ENCODE data around the gene ADPRHL1. TPM values are rescaled to one million over a fixed set of nuclear protein-coding genes. Genes with fewer than 3 reads are reported as not detected.

Gene ADPRHL1
- polyA plus RNA-seq (2012; ENCODE audit: low read depth, missing spikeins), result 2.2 TPM

- DNase-seq (ENCODE audit: insufficient read length, low spot score), result no peak
- TF ChIP-seq POLR2AphosphoS5 (IDR thresholded peaks at IDR 0.05; ENCODE audit: low read depth, low read length) (no peak), PAX5 (IDR thresholded peaks at IDR 0.05; ENCODE audit: insufficient read depth, low read length, severe bottlenecking) (no peak), POU2F2 (IDR thresholded peaks at IDR 0.05; ENCODE audit: low read depth, low read length) (no peak), TAF1 (IDR thresholded peaks at IDR 0.05; ENCODE audit: low read depth, low read length) (no peak)
- no peak for FAIRE-seq
Measured at GRCh38 chr13:113452942-113453901, at the start of gene ADPRHL1. Gene ADPRHL1, minus strand, starts transcription at chr13:113453488. Its CDS starts 51 bp downstream, at chr13:113453437.

GRCh38 chr13:113502686-113503085 lies 49.4 kb upstream of the ADPRHL1 start:
- no peak for TF ChIP-seq TAF1 (IDR thresholded peaks at IDR 0.05; ENCODE audit: low read depth, low read length)
- no peak for TF ChIP-seq PAX5 (IDR thresholded peaks at IDR 0.05; ENCODE audit: insufficient read depth, low read length, severe bottlenecking)
- TF ChIP-seq POLR2AphosphoS5 (IDR thresholded peaks at IDR 0.05; ENCODE audit: low read depth, low read length), result no peak
- no peak for TF ChIP-seq POU2F2 (IDR thresholded peaks at IDR 0.05; ENCODE audit: low read depth, low read length)
- no peak for TF ChIP-seq POLR2A (IDR thresholded peaks at IDR 0.05; ENCODE audit: low read depth, low read length)
- TF ChIP-seq SPI1 (IDR thresholded peaks at IDR 0.05; ENCODE audit: low read depth, low read length), result no peak
- FAIRE-seq (no peak), DNase-seq (ENCODE audit: insufficient read length, low spot score) (no peak)

DNA sequence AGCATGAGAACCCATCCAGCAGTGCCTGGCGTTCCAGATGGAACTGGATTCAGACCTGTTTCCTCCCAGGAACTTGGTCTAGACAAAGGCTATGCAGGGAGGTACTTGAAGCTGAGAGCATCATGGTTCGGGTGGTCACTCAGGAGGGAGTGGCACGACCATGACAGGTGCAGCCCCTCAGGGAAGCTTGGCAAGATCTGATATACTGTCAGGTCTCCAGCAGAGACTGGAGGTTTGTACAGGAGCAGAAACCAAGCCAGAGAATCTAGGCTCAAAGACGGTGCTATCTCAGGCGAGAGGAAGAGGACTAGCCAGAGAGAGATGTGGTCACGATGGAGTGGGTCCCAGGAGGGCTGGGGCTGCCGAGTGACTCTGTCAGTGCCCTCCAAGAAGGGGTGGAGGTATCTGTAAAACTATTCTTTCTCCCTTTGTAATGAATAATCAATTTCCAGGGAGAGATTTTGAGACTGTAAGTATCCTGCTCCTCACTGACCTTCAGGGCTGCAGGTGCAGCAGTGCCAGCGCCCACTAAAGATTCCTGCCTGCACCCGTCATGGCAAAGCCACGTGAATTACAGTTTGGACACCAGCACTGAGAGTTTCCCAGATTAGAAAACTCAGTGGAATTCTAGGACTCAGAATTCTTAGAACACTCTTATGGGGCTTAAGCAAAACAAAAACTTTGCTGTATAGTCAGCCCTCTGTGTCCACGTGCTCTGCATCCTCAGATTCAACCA lies 47.4 kb upstream of the ADPRHL1 start:
- DNase-seq (ENCODE audit: insufficient read length, low spot score), result no peak
- no peak for FAIRE-seq
- TF ChIP-seq PAX5 (IDR thresholded peaks at IDR 0.05; ENCODE audit: insufficient read depth, low read length, severe bottlenecking) (no peak), POLR2AphosphoS5 (IDR thresholded peaks at IDR 0.05; ENCODE audit: low read depth, low read length) (no peak), SPI1 (IDR thresholded peaks at IDR 0.05; ENCODE audit: low read depth, low read length) (no peak)

DNA sequence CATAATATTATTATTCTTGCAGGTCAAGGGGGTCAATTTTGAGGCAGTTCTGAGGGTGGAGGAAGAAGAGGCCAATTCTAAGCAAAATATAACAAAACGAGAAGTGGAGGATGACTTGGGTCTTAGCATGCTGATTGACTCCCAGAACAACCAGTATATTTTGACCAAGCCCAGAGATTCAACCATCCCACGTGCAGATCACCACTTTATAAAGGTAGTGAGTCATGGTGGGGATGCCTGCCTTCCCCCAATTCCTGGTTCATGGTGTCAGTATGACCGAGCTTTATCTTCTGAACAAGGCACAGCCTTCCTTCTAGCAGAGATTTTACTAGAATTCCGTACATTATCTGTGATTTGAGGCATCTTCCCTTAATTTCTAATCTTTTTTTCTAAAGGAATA lies 46.6 kb upstream of the ADPRHL1 start:
- DNase-seq (ENCODE audit: insufficient read length, low spot score) (no peak), FAIRE-seq (no peak)
- TF ChIP-seq POU2F2 (IDR thresholded peaks at IDR 0.05; ENCODE audit: low read depth, low read length) (no peak), TAF1 (IDR thresholded peaks at IDR 0.05; ENCODE audit: low read depth, low read length) (no peak), POLR2A (IDR thresholded peaks at IDR 0.05; ENCODE audit: low read depth, low read length) (no peak), SPI1 (IDR thresholded peaks at IDR 0.05; ENCODE audit: low read depth, low read length) (no peak), POLR2AphosphoS5 (IDR thresholded peaks at IDR 0.05; ENCODE audit: low read depth, low read length) (no peak), PAX5 (IDR thresholded peaks at IDR 0.05; ENCODE audit: insufficient read depth, low read length, severe bottlenecking) (no peak)

DNA sequence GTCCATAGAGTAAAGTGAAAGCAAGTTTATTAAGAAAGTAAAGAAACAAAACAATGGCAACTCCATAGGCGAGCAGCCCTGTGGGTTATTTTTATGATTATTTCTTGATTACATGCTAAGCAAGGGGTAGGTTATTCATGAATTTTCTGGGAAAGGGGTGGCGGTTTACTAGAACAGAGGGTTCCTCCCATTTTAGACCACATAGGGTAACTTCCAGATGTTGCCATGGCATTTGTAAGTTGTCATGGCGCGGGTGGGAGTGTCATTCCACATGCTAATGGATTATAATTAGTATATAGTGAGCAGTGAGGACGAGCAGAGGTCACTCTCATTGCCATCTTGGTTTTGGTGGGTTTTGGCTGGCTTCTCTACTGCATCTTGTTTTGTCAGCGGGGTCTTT lies 45.6 kb upstream of the ADPRHL1 start:
- FAIRE-seq (no peak), DNase-seq (ENCODE audit: insufficient read length, low spot score) (no peak)
- TF ChIP-seq SPI1 (IDR thresholded peaks at IDR 0.05; ENCODE audit: low read depth, low read length) (no peak), POLR2A (IDR thresholded peaks at IDR 0.05; ENCODE audit: low read depth, low read length) (no peak), POLR2AphosphoS5 (IDR thresholded peaks at IDR 0.05; ENCODE audit: low read depth, low read length) (no peak), TAF1 (IDR thresholded peaks at IDR 0.05; ENCODE audit: low read depth, low read length) (no peak), PAX5 (IDR thresholded peaks at IDR 0.05; ENCODE audit: insufficient read depth, low read length, severe bottlenecking) (no peak), POU2F2 (IDR thresholded peaks at IDR 0.05; ENCODE audit: low read depth, low read length) (no peak)

DNA sequence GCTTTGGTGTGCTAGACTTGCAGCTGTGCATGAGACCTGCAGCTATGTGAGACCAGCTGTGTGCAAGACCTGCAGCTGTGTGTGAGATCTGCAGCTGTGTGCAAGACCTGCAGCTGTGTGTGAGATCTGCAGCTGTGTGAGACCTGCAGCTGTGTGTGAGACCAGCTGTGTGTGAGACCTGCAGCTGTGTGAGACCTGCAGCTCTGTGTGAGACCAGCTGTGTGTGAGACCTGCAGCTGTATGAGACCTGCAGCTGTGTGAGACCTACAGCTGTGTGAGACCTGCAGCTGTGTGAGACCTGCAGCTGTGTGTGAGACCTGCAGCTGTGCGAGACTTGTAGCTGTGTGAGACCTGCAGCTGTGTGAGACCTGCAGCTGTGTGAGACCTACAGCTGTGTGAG lies 43.9 kb upstream of the ADPRHL1 start:
- DNase-seq (ENCODE audit: insufficient read length, low spot score) (no peak), FAIRE-seq (peak; percentile 66)
- TF ChIP-seq TAF1 (IDR thresholded peaks at IDR 0.05; ENCODE audit: low read depth, low read length) (no peak), POLR2A (IDR thresholded peaks at IDR 0.05; ENCODE audit: low read depth, low read length) (no peak), PAX5 (IDR thresholded peaks at IDR 0.05; ENCODE audit: insufficient read depth, low read length, severe bottlenecking) (no peak), POLR2AphosphoS5 (IDR thresholded peaks at IDR 0.05; ENCODE audit: low read depth, low read length) (no peak), SPI1 (IDR thresholded peaks at IDR 0.05; ENCODE audit: low read depth, low read length) (no peak), POU2F2 (IDR thresholded peaks at IDR 0.05; ENCODE audit: low read depth, low read length) (no peak)

GRCh38 chr13:113495494-113496210 lies 42.4 kb upstream of the ADPRHL1 start:
- TF ChIP-seq POLR2AphosphoS5 (IDR thresholded peaks at IDR 0.05; ENCODE audit: low read depth, low read length) (no peak), PAX5 (IDR thresholded peaks at IDR 0.05; ENCODE audit: insufficient read depth, low read length, severe bottlenecking) (no peak), TAF1 (IDR thresholded peaks at IDR 0.05; ENCODE audit: low read depth, low read length) (no peak), POLR2A (IDR thresholded peaks at IDR 0.05; ENCODE audit: low read depth, low read length) (no peak), SPI1 (IDR thresholded peaks at IDR 0.05; ENCODE audit: low read depth, low read length) (no peak), POU2F2 (IDR thresholded peaks at IDR 0.05; ENCODE audit: low read depth, low read length) (no peak)
- DNase-seq (ENCODE audit: insufficient read length, low spot score), result no peak
- no peak for FAIRE-seq

- TF ChIP-seq POU2F2 (IDR thresholded peaks at IDR 0.05; ENCODE audit: low read depth, low read length) (no peak), SPI1 (IDR thresholded peaks at IDR 0.05; ENCODE audit: low read depth, low read length) (no peak), POLR2A (IDR thresholded peaks at IDR 0.05; ENCODE audit: low read depth, low read length) (no peak), PAX5 (IDR thresholded peaks at IDR 0.05; ENCODE audit: insufficient read depth, low read length, severe bottlenecking) (no peak), POLR2AphosphoS5 (IDR thresholded peaks at IDR 0.05; ENCODE audit: low read depth, low read length) (no peak), TAF1 (IDR thresholded peaks at IDR 0.05; ENCODE audit: low read depth, low read length) (no peak)
- no peak for DNase-seq (ENCODE audit: insufficient read length, low spot score)
- peak; percentile 89 for FAIRE-seq
Measured at GRCh38 chr13:113493315-113493951, 40.1 kb upstream of the ADPRHL1 start.
